ENCODE measurements around the gene MEGF10.

Gene MEGF10

GRCh38 chr5:127375124-127375523 lies 84.5 kb downstream of the MEGF10 start:
- no peak for DNase-seq

- no peak for DNase-seq
These were observed 85.0 kb downstream of the MEGF10 start for GRCh38 chr5:127375544-127376091.

- no peak for DNase-seq
These were observed 87.1 kb downstream of the MEGF10 start for GRCh38 chr5:127377651-127378050.

GRCh38 chr5:127385936-127386335 lies 95.3 kb downstream of the MEGF10 start:
- no peak for DNase-seq

- no peak for DNase-seq
These were observed 96.0 kb downstream of the MEGF10 start for GRCh38 chr5:127386557-127386956.

GRCh38 chr5:127389601-127390000 lies 99.0 kb downstream of the MEGF10 start:
- DNase-seq = no peak

- DNase-seq = no peak
These were observed 102.2 kb downstream of the MEGF10 start for GRCh38 chr5:127392762-127393161.

GRCh38 chr5:127396490-127397155 lies 106.0 kb downstream of the MEGF10 start:
- DNase-seq = no peak

- DNase-seq = no peak
These were observed 107.9 kb downstream of the MEGF10 start for GRCh38 chr5:127398508-127398907.

GRCh38 chr5:127399068-127399467 lies 108.5 kb downstream of the MEGF10 start:
- no peak for DNase-seq

GRCh38 chr5:127400539-127400938 lies 109.9 kb downstream of the MEGF10 start:
- DNase-seq = no peak

- DNase-seq = no peak
These were observed 110.5 kb downstream of the MEGF10 start for GRCh38 chr5:127400946-127401670.

- DNase-seq = no peak
These were observed 111.8 kb downstream of the MEGF10 start for GRCh38 chr5:127402361-127402760.

- no peak for DNase-seq
These were observed 113.6 kb downstream of the MEGF10 start for GRCh38 chr5:127404190-127404589.

GRCh38 chr5:127406326-127407121 lies 115.9 kb downstream of the MEGF10 start:
- no peak for DNase-seq

GRCh38 chr5:127409246-127409917 lies 118.8 kb downstream of the MEGF10 start:
- no peak for DNase-seq

- no peak for DNase-seq
These were observed 119.5 kb downstream of the MEGF10 start for GRCh38 chr5:127409921-127410675.

- no peak for DNase-seq
These were observed 120.4 kb downstream of the MEGF10 start for GRCh38 chr5:127410959-127411358.

GRCh38 chr5:127411381-127411780 lies 120.8 kb downstream of the MEGF10 start:
- no peak for DNase-seq

GRCh38 chr5:127412698-127413097 lies 122.1 kb downstream of the MEGF10 start:
- DNase-seq = no peak

- DNase-seq = no peak
These were observed 124.4 kb downstream of the MEGF10 start for GRCh38 chr5:127415034-127415433.

- no peak for DNase-seq
These were observed 126.3 kb downstream of the MEGF10 start for GRCh38 chr5:127416906-127417305.

All from CD4-positive, alpha-beta T cell treated with Interleukin-4 for 1 hour (primary cell).